ENCODE results near the gene COA1.
"Not testable (repeated sequence)": the region's sequence is repeated elsewhere in the genome, so short reads cannot be mapped to it uniquely, and the experiment has no call there.

The COA1 gene

DNA sequence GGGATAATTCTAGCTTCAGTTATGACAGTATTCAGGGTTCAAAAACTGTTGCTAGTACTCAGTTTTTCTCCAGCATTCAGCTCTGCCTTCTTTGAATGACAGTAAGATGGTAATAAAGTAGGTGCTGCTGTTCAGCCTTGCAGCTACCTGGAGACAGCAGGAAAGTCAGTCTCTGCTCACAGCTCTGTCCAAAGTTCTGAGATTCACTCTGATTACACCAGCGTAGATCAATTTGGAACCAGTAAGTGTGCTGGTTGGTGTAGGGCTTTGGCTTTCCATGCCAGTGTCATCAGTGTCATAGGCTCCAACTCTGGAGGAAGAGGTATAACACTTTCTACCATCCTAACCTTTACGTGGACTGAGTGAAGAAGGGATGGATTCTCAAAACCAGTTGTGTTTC is 120.2 kb downstream of the COA1 start:
- no peak for DNase-seq (ENCODE audit: extremely low read depth in 1 of 2, low read depth in 1 of 2)

DNA sequence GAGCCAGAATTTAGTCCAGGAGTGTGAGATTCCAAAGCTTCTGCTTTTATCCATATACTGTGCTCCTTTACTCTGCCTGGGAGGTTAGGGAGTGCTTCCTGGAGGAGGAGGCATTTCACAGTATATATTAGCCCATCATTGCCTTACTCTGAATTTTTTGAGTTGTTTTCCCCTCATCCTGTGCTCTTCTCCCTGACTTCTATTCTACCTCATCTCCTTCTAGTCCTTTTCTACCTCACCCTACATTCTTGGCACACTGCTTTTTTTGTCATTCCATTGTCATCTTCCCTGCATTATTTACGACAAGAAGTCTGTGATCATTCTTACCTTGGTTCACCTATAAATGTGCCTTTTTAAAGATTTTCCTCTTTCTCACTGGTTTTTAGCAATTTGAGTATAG is 125.1 kb downstream of the COA1 start:
- no peak for DNase-seq (ENCODE audit: extremely low read depth in 1 of 2, low read depth in 1 of 2)

DNA sequence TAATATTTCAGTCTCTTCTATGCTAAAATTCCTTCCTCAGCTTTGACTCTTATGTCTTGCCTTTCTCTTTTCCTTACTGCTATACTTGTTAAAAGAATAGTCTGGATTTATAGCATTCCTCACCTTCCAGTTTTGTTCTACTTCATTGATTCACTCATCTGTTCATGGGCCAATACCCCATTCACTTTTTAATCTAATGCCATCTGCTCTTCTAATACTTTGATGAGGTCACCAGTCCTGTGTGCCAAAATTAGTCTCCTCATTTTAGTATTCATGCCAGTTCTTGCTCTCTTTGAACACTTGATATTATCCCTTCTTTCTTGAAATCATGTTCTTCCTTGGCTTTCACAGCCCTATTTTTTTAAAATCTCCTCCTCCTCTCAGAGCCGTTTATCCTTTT is 127.1 kb downstream of the COA1 start:
- no peak for DNase-seq (ENCODE audit: extremely low read depth in 1 of 2, low read depth in 1 of 2)

GRCh38 chr7:43600056-43600455 is 129.3 kb downstream of the COA1 start:
- no peak for DNase-seq (ENCODE audit: extremely low read depth in 1 of 2, low read depth in 1 of 2)

GRCh38 chr7:43596426-43596825 is 132.9 kb downstream of the COA1 start:
- DNase-seq (ENCODE audit: extremely low read depth in 1 of 2, low read depth in 1 of 2): not testable (repeated sequence)

DNA sequence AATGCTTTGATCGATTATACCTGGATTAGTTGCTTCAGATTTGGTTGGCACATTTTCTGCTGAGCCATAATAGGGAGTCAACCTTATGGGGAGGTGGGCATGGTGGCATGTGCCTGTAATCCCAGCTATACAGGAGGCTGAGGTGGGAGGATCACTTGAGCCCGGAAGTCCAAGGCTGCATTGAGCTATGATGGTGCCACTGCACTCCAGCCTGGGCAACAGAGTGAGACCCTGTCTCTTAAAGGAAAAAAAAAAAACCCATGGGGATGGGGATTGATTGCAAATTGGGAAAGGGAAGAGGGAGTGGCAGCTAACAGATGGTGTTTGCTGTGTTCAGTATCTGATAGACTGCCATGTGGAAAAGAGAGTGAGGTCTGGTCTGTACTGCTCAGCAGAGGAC is 135.3 kb downstream of the COA1 start:
- DNase-seq (ENCODE audit: extremely low read depth in 1 of 2, low read depth in 1 of 2): no peak

GRCh38 chr7:43593010-43593409 is 136.3 kb downstream of the COA1 start:
- DNase-seq (ENCODE audit: extremely low read depth in 1 of 2, low read depth in 1 of 2): no peak

DNA sequence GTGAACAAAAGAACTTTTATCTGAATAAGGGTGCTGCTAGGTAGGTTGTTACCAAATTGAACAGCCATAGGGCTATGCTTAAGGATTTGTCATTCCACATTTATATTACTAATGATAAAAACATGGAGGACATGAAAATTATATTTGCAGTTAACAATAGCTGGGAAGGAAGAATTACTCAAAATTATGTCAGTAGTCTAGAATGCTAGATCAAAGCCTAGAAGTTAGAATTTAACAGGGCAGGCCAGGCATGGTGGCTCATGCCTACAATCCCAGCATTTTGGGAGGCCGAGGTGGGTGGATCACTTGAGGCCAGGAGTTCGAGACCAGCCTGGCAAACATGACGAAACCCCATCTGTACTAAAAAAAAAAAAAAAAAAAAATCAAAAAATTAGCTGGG is 137.0 kb downstream of the COA1 start:
- no peak for DNase-seq (ENCODE audit: extremely low read depth in 1 of 2, low read depth in 1 of 2)

DNA sequence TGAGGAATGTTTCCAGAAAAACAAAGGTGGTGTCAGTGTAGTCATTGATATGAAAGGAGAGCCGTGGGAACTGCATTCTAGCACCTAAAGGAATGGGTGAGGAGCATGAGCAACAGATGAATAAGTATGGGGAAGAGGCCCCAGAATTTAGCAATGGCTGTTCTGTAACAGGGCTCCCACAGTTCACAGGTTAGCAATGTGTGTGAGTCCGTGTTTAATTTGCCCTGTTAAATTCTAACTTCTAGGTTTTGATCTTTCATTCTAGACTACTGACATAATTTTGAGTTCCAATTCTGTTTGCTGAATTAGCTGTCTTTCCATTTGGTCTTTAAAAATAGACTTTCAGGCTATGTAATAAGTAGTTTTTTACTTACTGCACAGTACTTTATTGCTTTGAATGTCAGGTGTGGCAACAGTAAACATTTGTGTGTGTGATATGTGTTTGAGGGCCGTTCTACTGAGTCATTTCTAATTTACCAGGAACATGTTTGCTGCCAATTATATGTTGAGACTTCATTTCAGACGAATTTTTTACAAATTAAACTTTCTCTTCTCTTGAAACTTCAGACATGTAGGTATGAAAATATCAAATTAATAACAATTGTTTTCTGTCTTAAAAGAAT is 137.7 kb downstream of the COA1 start:
- DNase-seq (ENCODE audit: extremely low read depth in 1 of 2, low read depth in 1 of 2): no peak

DNA sequence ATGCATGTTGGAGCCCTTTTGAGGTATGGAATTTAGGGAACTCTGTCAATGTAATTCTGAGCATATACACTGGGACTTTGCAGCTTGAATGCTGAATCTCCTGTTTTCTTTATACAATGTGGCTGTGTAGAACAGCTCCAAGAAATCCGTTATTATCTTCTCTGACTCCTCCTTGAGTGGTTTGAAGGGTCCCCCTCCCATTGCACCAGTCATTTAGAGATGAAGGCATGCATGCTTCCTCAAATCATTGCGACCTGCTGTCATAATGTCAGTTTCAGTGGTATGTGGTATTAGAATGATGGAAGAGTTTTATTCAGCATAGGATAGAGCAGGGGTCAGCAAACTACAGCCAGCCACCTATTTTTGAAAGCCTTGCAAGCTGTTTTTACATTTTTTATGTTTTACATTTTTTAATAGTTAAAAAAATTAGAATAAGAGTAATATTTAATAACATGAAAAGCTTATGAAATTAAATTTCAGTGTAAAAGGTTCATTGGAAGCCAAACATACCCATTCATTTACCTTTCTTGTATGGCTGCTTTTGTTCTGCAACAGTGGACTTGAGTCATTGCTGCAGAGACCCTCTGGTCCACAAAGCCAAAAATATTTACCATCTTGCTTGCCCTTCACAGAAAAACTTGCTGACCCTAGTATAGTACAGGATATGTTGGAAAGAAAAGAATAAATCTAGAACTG is 138.3 kb downstream of the COA1 start:
- DNase-seq (ENCODE audit: extremely low read depth in 1 of 2, low read depth in 1 of 2): no peak

DNA sequence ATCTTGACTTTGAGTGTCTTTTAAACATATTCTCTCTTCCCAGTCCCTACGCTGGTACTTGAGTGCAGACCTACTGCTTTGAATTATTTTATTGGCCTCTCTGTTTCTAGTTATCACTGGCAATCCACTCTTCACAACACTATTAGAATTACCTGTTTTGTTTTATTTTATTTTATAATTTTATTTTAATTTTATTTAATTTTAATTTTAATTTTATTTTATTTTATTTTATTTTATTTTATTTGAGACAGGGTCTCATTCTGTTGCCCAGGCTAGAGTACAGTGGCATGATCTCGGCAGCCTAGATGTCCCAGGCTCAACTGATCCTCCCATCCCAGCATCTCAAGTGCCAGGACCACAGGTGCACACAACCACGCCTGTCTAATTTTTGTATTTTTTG is 139.6 kb downstream of the COA1 start:
- DNase-seq (ENCODE audit: extremely low read depth in 1 of 2, low read depth in 1 of 2): no peak

Measured in activated CD8-positive, alpha-beta memory T cell treated with anti-CD3 and anti-CD28 coated beads for 1 hour (primary cell).